CD4-positive, alpha-beta T cell (primary cell): ENCODE measurements around the gene NIF3L1. TPM values are rescaled to one million over a fixed set of nuclear protein-coding genes. Genes with fewer than 3 reads are reported as not detected.

Source experiments
- ATAC-seq: fragments of 200-7000 bp; cut with Tn5 transposase; one replicate; pipeline ENCODE4 v1.10.0; 2022; ENCODE audit warnings: mild to moderate bottlenecking; ENCODE audit not compliant: poor library complexity
- CTCF ChIA-PET: fragments of 350-600 bp; sonication (Branson Sonifier 250); formaldehyde crosslinking; loops from one replicate; lab custom pipeline; 2021; ENCODE audit warnings: antibody characterized with exemption, inconsistent platforms; lab: Charles Lee
- POLR2A ChIA-PET: fragments of 350-600 bp; sonication (Branson Sonifier 250); formaldehyde crosslinking; loops from one replicate; lab custom pipeline; 2021; ENCODE audit warnings: antibody characterized with exemption, inconsistent platforms; lab: Charles Lee
- DNase-seq, 14 experiments: peaks; one replicate each; pipeline ENCODE4 v3.0.0-alpha.2; 2013 to 2020; ENCODE audit warnings: mixed read lengths in 2 of 14
- H3K27ac ChIP-seq, 2 donors: one replicate each; pipeline versions ENCODE4 v1.5.1 to v1.7.0; 2013; ENCODE audit warnings: low read length in 2 of 2, low read depth in 1 of 2, mild to moderate bottlenecking in 1 of 2
- H3K27me3 ChIP-seq, 2 experiments: 1 replicate in 1 of 2; 2 replicates in 1 of 2; pipeline versions ENCODE4 v1.6.1 to v1.7.0; 2013; ENCODE audit warnings: low read length in 2 of 2, control low read depth in 1 of 2, mild to moderate bottlenecking in 1 of 2, moderate library complexity in 1 of 2; ENCODE audit not compliant: insufficient read depth in 2 of 2, control insufficient read depth in 1 of 2
- H3K36me3 ChIP-seq: one replicate; pipeline ENCODE4 v1.6.1; 2013; ENCODE audit warnings: low read length, control low read depth; ENCODE audit not compliant: insufficient read depth
- H3K4me1 ChIP-seq: one replicate; pipeline ENCODE4 v1.6.1; 2013; ENCODE audit warnings: low read length, control low read depth; ENCODE audit not compliant: insufficient read depth
- H3K4me3 ChIP-seq: one replicate; pipeline ENCODE4 v1.5.1; 2013; ENCODE audit warnings: mild to moderate bottlenecking, low read length, moderate library complexity
- H3K9me3 ChIP-seq, 2 experiments: 1 replicate in 1 of 2; 2 replicates in 1 of 2; pipeline versions ENCODE4 v1.6.1 to v1.7.0; 2013; ENCODE audit warnings: low read length in 2 of 2, mild to moderate bottlenecking in 2 of 2, control low read depth in 1 of 2, moderate library complexity in 1 of 2; ENCODE audit not compliant: control insufficient read depth in 1 of 2, insufficient read depth in 1 of 2
- H3K27ac Mint-ChIP-seq: one replicate; pipeline ENCODE4 v1.8.0; 2020; ENCODE audit warnings: mixed read lengths
- H3K27me3 Mint-ChIP-seq: one replicate; pipeline ENCODE4 v1.8.0; 2021; ENCODE audit warnings: mixed read lengths
- H3K36me3 Mint-ChIP-seq: one replicate; pipeline ENCODE4 v1.8.0; 2021; ENCODE audit warnings: low read depth, mixed read lengths
- H3K4me1 Mint-ChIP-seq: one replicate; pipeline ENCODE4 v1.8.0; 2021; ENCODE audit warnings: low read depth, mixed read lengths
- H3K4me3 Mint-ChIP-seq: one replicate; pipeline ENCODE4 v1.8.0; 2020; ENCODE audit warnings: mild to moderate bottlenecking, mixed read lengths
- H3K9me3 Mint-ChIP-seq: one replicate; pipeline ENCODE4 v1.8.0; 2020; ENCODE audit warnings: mixed read lengths
- intact Hi-C, 2 experiments: fragments of 100-400 bp; cut with DNase I in 1 of 2; cut with micrococcal nuclease in 1 of 2; formaldehyde crosslinking; loops; one replicate each; pipeline versions ENCODE4 v1.15.1 to v1.9.0; 2023 to 2025; cut with DNase I, micrococcal nuclease
- total RNA-seq, 174 experiments: library from RNA in 2 of 174; stranded (reverse) in 2 of 174; gene quantifications; one replicate each; pipeline ENCODE4 v1.2.3 and lab custom pipeline; 2021 to 2026
- TF ChIP-seq, protein P1 (sequence below): fragments of 200-600 bp; IDR thresholded peaks from one replicate; pipeline ENCODE4 v1.8.0; 2022; ENCODE audit warnings: antibody characterized with exemption, mild to moderate bottlenecking

The NIF3L1 gene
- total RNA-seq, 2 experiments from 2014 or later, result 6.1 to 6.7 TPM

DNA sequence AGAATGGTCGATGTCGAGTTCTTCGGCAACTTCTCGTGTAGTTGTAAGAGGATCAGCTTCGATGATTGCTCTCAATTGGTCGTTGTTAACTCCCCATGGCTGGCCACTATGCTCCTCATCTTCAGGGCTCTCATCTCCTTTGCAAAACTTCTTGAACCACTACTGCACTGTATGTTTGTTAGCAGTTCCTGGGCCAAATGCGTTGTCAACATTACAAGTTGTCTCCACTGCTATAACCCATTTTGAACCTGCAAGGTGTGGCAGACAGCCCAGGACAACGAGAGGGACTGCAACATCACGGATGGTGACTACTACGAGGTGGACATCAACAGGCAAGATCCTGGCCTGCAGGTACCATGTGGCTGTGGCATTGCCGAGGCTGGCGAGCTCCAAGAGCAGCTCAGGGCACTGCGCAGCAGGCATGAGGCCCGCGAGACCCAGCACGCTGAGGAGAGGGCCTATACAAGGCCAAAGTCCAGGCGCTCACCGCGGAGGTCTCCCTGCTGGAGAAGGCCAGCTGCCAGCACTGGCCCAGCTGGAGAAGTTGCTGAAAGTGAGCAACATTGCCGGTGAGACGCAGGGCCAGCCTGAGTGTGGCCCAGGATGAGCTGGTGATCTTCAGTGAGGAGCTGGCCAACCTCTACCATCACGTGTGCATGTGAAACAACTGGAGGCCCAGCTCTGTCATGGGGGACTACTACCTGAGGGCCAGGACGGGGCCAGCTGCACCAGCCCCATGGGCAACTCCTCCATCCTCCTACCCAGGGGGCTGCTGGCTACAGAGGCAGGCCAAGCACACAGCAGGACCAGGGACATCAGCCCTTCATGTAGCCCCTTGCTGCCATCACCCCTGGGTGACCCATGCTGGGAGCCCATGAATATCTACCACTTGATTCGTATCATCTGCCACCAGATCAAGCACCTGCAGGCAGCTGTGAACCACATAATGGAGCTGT is 44.9 kb upstream of the NIF3L1 start:
- Histone ChIP-seq H3K9me3 (no peaks in the 10 kb centered on the region), H3K27ac (no peak overlapping the region), H3K27me3 (no peaks in the 10 kb centered on the region), H3K4me1 (no peaks in the 10 kb centered on the region), H3K36me3 (no peaks in the 10 kb centered on the region), H3K4me3 (no peak overlapping the region)
- ATAC-seq (no peak), DNase-seq (no peak)
- Mint-ChIP-seq H3K4me3 (no peak overlapping the region), H3K9me3 (no peaks in the 10 kb centered on the region), H3K27ac (no peak overlapping the region), H3K4me1 (no peaks in the 10 kb centered on the region), H3K36me3 (no peaks in the 10 kb centered on the region), H3K27me3 (no peaks in the 10 kb centered on the region)
- intact Hi-C loops, result no loop called here
- POLR2A ChIA-PET, result interaction anchor here (1.9 to 4.2 kb wide), 2 partner anchors 15 to 20 kb away, joined by 8 to 15 read pairs; partner anchors contain the start of gene CLK1
- CTCF ChIA-PET, result interaction anchor here (1.5 kb wide), 1 partner anchor 14 kb away, joined by 3 read pairs; no protein-coding TSS in a partner anchor
- TF ChIP-seq, protein P1, sequence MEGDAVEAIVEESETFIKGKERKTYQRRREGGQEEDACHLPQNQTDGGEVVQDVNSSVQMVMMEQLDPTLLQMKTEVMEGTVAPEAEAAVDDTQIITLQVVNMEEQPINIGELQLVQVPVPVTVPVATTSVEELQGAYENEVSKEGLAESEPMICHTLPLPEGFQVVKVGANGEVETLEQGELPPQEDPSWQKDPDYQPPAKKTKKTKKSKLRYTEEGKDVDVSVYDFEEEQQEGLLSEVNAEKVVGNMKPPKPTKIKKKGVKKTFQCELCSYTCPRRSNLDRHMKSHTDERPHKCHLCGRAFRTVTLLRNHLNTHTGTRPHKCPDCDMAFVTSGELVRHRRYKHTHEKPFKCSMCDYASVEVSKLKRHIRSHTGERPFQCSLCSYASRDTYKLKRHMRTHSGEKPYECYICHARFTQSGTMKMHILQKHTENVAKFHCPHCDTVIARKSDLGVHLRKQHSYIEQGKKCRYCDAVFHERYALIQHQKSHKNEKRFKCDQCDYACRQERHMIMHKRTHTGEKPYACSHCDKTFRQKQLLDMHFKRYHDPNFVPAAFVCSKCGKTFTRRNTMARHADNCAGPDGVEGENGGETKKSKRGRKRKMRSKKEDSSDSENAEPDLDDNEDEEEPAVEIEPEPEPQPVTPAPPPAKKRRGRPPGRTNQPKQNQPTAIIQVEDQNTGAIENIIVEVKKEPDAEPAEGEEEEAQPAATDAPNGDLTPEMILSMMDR, result no peak

DNA sequence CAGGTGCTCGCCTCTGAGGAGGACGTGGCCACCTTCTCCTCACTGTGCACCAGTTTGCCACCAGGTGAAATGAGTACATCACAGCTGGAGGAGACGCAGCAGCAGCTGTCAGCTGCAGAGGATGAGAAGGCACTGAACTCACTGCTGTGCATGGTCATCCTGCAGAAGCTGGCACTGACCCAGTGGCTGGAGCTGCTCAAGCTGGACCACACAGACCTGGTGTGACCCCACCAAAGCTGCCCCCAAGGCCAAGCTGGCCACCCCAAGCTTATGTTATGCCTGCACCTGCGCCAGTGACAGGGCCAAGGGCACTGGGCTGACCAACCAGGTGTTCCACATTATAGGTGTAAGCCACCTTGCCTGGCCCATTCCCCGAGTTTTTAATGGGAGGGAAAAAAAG is 44.0 kb upstream of the NIF3L1 start:
- Histone ChIP-seq H3K27ac (no peak overlapping the region), H3K27me3 (no peaks in the 10 kb centered on the region), H3K36me3 (no peaks in the 10 kb centered on the region), H3K9me3 (no peaks in the 10 kb centered on the region), H3K4me1 (no peaks in the 10 kb centered on the region), H3K4me3 (no peak overlapping the region)
- TF ChIP-seq, protein P1, result no peak
- Mint-ChIP-seq H3K36me3 (peaks cover under 1% of the 10 kb centered on the region), H3K27ac (no peak overlapping the region), H3K4me1 (peaks cover under 1% of the 10 kb centered on the region), H3K27me3 (no peaks in the 10 kb centered on the region), H3K9me3 (no peaks in the 10 kb centered on the region), H3K4me3 (no peak overlapping the region)
- CTCF ChIA-PET, result interaction anchor here (1.5 kb wide), 1 partner anchor 13 kb away, joined by 3 read pairs; no protein-coding TSS in a partner anchor
- intact Hi-C loops, result no loop called here
- POLR2A ChIA-PET, result interaction anchor here (1.9 to 4.2 kb wide), 2 partner anchors 14 to 19 kb away, joined by 8 to 15 read pairs; partner anchors contain the start of gene CLK1
- ATAC-seq (no peak), DNase-seq (no peak)

DNA sequence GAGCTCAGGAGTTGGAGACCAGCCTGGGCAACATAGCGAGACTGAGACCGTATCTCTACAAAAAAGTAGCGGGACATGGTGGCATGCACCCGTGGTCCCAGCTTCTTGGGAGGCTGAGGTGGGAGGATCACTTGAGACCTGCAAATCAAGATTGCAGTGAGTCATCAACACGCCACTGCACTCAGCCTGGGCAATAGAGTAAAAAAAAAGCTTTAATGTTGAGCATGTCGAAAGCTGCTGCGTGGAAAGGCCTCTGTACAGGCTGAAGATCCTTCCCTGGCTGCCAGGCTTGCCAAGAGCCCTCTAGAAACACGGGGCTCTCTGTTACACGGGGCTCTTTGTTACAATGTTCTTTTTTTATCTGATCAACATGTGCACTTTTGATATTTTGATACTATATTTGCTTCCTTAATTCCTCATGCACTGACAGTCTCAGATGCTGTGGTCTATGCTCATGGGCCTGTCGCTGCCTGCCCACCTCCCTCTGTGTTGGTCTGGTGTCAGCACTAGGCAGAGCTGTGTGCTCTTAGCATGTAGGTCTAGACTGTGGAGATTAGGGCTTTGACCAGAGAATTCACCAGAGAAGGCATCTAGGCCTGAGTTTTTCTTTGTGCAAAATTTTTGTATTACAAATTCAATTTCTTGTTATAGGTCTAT is 43.4 kb upstream of the NIF3L1 start:
- TF ChIP-seq, protein P1, result no peak
- DNase-seq, result no peak
- Mint-ChIP-seq H3K27me3 (no peaks in the 10 kb centered on the region), H3K27ac (no peak overlapping the region), H3K9me3 (no peaks in the 10 kb centered on the region), H3K4me3 (no peak overlapping the region), H3K36me3 (peaks cover 7% of the 10 kb centered on the region), H3K4me1 (peaks cover 5% of the 10 kb centered on the region)
- ATAC-seq, result no peak
- Histone ChIP-seq H3K27ac (no peak overlapping the region), H3K4me3 (no peak overlapping the region), H3K9me3 (no peaks in the 10 kb centered on the region), H3K4me1 (no peaks in the 10 kb centered on the region), H3K27me3 (no peaks in the 10 kb centered on the region), H3K36me3 (peaks cover 4% of the 10 kb centered on the region)
- POLR2A ChIA-PET, result interaction anchor here (1.9 to 4.2 kb wide), 2 partner anchors 14 to 18 kb away, joined by 8 to 15 read pairs; partner anchors contain the start of gene CLK1
- intact Hi-C loops, result no loop called here
- CTCF ChIA-PET, result interaction anchor here (1.5 kb wide), 1 partner anchor 12 kb away, joined by 3 read pairs; no protein-coding TSS in a partner anchor
